ENCODE data around the gene LBHD2. TPM values are rescaled to one million over a fixed set of nuclear protein-coding genes. Genes with fewer than 3 reads are reported as not detected.
A peak's percentile ranks its signal among the peaks of the same experiment; 100 is the strongest.

LBHD2 gene
- polyA plus RNA-seq, 1 of the 3 experiments (the other 2 are of a cell fraction): not detected

GRCh38 chr14:103104389-103104653 is 20.3 kb downstream of the LBHD2 start:
- H3K27ac ChIP-seq (ENCODE audit: low read depth in 2 of 2, low read length in 1 of 2): no peak overlapping the region
- no peaks in the 10 kb centered on the region for H3K9me3 ChIP-seq
- H3K4me3 ChIP-seq (ENCODE audit: low read depth in 2 of 2, low read length in 1 of 2): no peak overlapping the region; a peak in 1 of 4 replicates
- H4K20me1 ChIP-seq (ENCODE audit: insufficient read depth): no peaks in the 10 kb centered on the region
- no peaks in the 10 kb centered on the region for H3F3A ChIP-seq (replicated peaks; ENCODE audit: insufficient read depth)
- ChIA-PET POLR2A (interaction anchor here (0.6 kb wide), 1 partner anchor 425 kb away, joined by 4 read pairs; no protein-coding TSS in a partner anchor), CTCF (interaction anchor here (0.6 to 7.8 kb wide), 82 partner anchors 9 to 488 kb away, joined by 3 to 250 read pairs (median 5); partner anchors contain the start of genes EXOC3L4, LBHD2 and TNFAIP2)
- WGBS (ENCODE audit: low lambda C conversion rate): 13% methylated on average over 16 of the region's 20 CpGs
- H3K4me2 ChIP-seq: peak overlapping the region; percentile 19; the same call in 1 of the 2 replicates
- no peak for TF ChIP-seq GABPA (IDR thresholded peaks at IDR 0.05; ENCODE audit: low read depth)
- no peak for TF ChIP-seq FOSL2 (IDR thresholded peaks at IDR 0.05; ENCODE audit: borderline replicate concordance, low read depth)
- TF ChIP-seq POLR2AphosphoS5 (IDR thresholded peaks at IDR 0.05; ENCODE audit: low read depth, low read length): no peak
- no peak for TF ChIP-seq CHD2 (IDR thresholded peaks at IDR 0.05; ENCODE audit: low read length, partially characterized antibody)
- no peak for TF ChIP-seq RCOR1 (IDR thresholded peaks at IDR 0.05; ENCODE audit: low read length)
- H3K4me1 ChIP-seq (ENCODE audit: control insufficient read depth in 1 of 2, insufficient read depth in 2 of 2, low read depth in 1 of 2, low read length in 1 of 2): peaks cover 6% of the 10 kb centered on the region in 2 experiments; a peak in 2 of 4 replicates
- no peaks in the 10 kb centered on the region for H3K9me2 ChIP-seq
- peaks cover 25% of the 10 kb centered on the region for H3K27me3 ChIP-seq (ENCODE audit: insufficient read depth)
- H3K9ac ChIP-seq: no peak overlapping the region
- H3K79me2 ChIP-seq (ENCODE audit: insufficient read depth): no peaks in the 10 kb centered on the region
- H2AFZ ChIP-seq (ENCODE audit: low read depth): no peak overlapping the region
- no peak for DNase-seq
- H3K36me3 ChIP-seq (replicated peaks in 1 of 2; ENCODE audit: control insufficient read depth in 1 of 2, insufficient read depth in 2 of 2, low read length in 1 of 2): no peaks in the 10 kb centered on the region

- no peaks in the 10 kb centered on the region for H4K20me1 ChIP-seq (ENCODE audit: insufficient read depth)
- DNase-seq: peak; percentile 91
- H3K9me2 ChIP-seq: no peaks in the 10 kb centered on the region
- H3K4me1 ChIP-seq (ENCODE audit: control insufficient read depth in 1 of 2, insufficient read depth in 2 of 2, low read depth in 1 of 2, low read length in 1 of 2): peaks cover 6 to 9% of the 10 kb centered on the region in 2 experiments; a peak in 3 of 4 replicates
- no peaks in the 10 kb centered on the region for H3F3A ChIP-seq (replicated peaks; ENCODE audit: insufficient read depth)
- H3K9ac ChIP-seq: no peak overlapping the region
- peak overlapping the region in 1 of 2 experiments; percentile 57; a peak in 1 of 4 replicates for H3K4me3 ChIP-seq (ENCODE audit: low read depth in 2 of 2, low read length in 1 of 2)
- TF ChIP-seq NRF1 (IDR thresholded peaks at IDR 0.05; ENCODE audit: low read depth, low read length): peak; percentile 22; the same call in 1 of the 2 replicates
- TF ChIP-seq SMC3 (IDR thresholded peaks at IDR 0.05; ENCODE audit: low read depth, low read length): peak; percentile 93
- peak; percentile 87 for TF ChIP-seq RAD21 (IDR thresholded peaks at IDR 0.05; ENCODE audit: low read length)
- TF ChIP-seq JUND (IDR thresholded peaks at IDR 0.05): no peak
- TF ChIP-seq CTCF (IDR thresholded peaks at IDR 0.05): peak; percentile 95
- TF ChIP-seq FOSL2 (IDR thresholded peaks at IDR 0.05; ENCODE audit: borderline replicate concordance, low read depth): no peak
- no peaks in the 10 kb centered on the region for H3K36me3 ChIP-seq (replicated peaks in 1 of 2; ENCODE audit: control insufficient read depth in 1 of 2, insufficient read depth in 2 of 2, low read length in 1 of 2)
- H3K27ac ChIP-seq (ENCODE audit: low read depth in 2 of 2, low read length in 1 of 2): no peak overlapping the region
- CTCF ChIA-PET: interaction anchor here (0.6 to 7.8 kb wide), 92 partner anchors 8 to 489 kb away, joined by 3 to 250 read pairs (median 5); partner anchors contain the start of genes EXOC3L4, LBHD2 and TNFAIP2
- H2AFZ ChIP-seq (ENCODE audit: low read depth): no peak overlapping the region
- H3K4me2 ChIP-seq: peak overlapping the region; percentile 19; the same call in 1 of the 2 replicates
- 10% methylated on average over 20 of the region's 59 CpGs for WGBS (ENCODE audit: low lambda C conversion rate)
- no peaks in the 10 kb centered on the region for H3K79me2 ChIP-seq (ENCODE audit: insufficient read depth)
- H3K9me3 ChIP-seq: no peaks in the 10 kb centered on the region
- peaks cover 25% of the 10 kb centered on the region for H3K27me3 ChIP-seq (ENCODE audit: insufficient read depth)
- POLR2A ChIA-PET: interaction anchor here (0.6 kb wide), 1 partner anchor 425 kb away, joined by 4 read pairs; no protein-coding TSS in a partner anchor
Observed at GRCh38 chr14:103104654-103105452, 20.8 kb downstream of the LBHD2 start.
